HG02759 (cell line): Measurements from ENCODE around the gene RIPPLY3.
A peak's percentile ranks its signal among the peaks of the same experiment; 100 is the strongest.
"Not testable (repeated sequence)": the region's sequence is repeated elsewhere in the genome, so short reads cannot be mapped to it uniquely, and the experiment has no call there.

ENCODE experiments used
- ATAC-seq: cut with Tn5 transposase; IDR thresholded peaks from one replicate; pipeline ENCODE4 v1.9.1; 2021; ENCODE audit warnings: mild to moderate bottlenecking, moderate library complexity; ENCODE audit not compliant: unreplicated experiment

RIPPLY3 gene

DNA sequence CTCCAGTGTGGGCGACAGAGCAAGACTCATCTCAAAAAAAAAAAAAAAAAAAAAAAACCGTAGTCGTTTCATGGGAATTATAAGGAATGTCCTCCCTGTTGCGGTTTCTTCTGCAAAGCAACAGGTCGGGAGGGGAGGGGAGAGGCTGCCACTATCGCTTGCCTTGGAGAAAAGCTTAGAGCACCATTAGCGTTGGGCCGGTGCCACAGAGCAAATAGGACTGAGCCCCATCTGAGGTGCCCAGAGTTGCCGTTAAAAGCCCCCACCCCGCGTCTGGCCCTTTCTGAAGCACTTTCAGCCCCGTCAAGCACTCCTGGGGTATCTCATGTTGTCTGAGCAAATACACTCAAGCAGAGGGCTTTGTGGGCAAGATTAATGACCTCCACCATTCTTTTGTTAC lies 2.2 kb downstream of the RIPPLY3 start:
- no peak for ATAC-seq

DNA sequence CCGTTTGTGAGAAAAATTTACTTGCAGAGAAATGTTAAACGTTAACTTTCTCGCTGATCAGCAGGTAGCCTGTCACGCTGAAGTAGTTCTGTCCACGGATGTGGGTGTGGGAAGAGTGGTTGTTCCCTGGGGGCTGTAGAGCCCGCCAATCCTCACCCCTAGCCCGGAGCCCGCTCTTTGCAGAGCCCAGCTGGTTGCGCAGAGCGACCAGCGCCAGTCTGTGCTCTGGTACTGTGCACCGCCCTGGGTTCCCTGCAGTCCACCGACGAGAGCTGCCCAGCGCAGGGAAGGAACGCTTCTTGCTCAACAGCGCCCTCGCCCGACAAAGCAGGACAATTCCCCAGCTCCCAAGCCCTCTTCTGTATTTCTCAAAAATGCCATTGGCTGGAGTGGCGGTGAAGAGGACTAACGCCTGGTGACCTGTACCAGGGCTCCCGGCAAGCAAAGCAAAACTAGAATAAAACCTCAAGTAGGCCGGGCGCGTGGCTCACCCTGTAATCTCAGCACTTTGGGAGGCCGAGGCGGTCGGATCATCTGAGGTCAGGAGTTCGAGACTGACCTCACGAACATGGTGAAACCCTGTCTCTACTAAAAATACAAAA lies 3.3 kb downstream of the RIPPLY3 start:
- ATAC-seq: peak; percentile 98

DNA sequence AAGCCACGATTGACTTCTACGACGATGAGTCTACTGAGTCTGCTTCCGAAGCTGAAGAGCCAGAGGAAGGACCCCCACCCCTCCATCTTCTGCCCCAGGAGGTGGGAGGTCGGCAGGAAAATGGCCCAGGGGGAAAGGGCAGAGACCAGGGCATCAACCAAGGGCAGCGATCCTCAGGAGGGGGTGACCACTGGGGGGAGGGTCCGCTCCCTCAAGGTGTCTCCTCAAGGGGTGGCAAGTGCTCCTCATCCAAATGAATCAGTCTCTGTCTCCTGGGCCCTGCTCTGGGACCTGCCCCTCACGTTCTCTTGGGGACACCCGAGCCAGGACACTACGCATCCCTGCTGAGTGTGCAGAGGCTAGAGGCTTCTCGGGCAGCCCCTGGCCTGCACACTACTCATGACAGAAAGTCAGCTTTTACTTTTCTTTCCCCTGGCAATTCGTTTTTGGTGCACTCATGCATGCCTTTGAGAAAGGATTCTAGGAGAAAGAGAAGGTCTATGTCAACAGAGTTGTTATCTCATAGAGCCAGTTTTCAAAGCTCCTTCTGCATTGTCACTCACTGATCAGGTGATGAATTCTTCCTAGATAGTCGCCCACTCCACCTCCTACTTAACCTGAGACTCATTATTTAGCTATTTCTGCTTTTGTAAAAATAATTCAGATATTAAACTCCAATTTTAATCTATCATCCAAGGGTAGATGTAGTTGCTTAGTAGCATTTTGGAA lies 11.6 kb downstream of the RIPPLY3 start:
- no peak for ATAC-seq

DNA sequence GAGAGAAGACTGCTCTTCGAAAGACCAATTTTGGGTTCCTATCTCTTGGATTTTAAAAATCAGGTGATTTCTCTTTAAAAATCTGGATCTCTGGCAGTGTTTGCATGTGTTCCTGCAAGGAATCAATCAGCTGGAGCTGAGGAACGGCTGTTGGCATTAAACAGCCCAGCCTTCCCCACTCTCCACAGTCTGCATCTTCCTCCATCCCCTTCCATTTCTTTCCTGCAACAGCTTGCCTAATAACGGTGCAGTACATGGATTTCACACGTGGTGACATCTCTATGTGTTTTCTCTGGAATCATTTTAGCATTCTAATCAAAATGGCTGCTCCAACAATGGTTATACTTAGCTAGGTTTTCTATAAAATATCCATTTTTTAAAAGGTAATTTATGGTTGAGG lies 20.0 kb downstream of the RIPPLY3 start:
- ATAC-seq: no peak

DNA sequence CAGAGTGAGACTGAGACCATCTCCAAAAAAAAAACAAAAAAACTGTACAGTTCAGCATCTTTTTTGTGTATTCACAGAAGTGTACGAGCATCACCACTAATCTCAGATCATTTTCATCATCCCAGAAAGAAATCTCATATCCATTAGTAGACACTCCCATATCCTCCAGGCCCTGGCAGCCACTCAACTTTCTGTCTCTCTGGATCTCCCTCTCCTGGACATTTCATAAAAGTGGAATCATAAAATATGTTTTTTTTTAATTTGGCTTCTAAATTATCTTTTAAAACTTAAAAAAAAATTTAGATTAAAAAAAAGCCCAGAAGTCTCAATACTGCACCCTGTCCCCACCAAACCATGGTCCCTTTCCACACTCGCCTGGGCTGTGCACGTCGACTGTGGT lies 22.1 kb downstream of the RIPPLY3 start:
- no peak for ATAC-seq

DNA sequence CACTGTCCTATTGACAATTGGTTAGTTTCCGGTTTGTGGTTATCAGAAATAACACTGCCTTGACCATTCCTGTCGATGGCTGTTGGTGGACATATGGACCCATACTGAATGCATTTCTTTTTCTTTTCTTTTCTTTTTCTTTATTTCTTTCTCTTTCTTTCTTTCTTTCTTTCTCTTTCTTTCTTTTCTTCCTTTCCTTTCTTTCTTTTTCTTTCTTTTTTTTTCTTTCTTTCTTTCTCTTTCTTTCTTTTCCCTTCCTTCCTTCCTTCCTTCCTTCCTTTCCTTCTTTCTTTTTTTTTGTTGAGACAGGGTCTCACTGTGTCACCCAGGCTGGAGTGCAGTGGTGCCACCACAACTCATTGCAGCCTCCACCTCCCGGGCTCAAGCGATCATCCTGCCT lies 24.4 kb downstream of the RIPPLY3 start:
- no peak for ATAC-seq

DNA sequence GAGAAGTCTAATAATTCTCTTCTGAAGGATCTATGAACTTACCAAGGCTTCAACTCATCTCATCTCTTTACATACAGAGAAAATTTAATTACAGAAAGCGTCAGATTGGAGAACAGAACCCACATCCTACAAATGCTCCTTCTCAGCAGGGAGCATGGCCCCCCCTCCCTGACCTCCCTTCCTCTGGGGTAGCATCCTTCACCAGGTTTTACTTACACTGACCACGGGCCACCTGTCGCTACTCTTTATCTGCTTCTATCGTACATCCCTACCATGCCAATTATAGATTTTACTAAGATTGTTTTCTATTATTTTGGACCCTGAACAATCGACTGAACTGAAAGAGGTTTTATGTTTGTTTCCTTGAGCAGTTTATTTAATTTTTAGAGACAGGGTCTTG lies 25.8 kb downstream of the RIPPLY3 start:
- no peak for ATAC-seq

DNA sequence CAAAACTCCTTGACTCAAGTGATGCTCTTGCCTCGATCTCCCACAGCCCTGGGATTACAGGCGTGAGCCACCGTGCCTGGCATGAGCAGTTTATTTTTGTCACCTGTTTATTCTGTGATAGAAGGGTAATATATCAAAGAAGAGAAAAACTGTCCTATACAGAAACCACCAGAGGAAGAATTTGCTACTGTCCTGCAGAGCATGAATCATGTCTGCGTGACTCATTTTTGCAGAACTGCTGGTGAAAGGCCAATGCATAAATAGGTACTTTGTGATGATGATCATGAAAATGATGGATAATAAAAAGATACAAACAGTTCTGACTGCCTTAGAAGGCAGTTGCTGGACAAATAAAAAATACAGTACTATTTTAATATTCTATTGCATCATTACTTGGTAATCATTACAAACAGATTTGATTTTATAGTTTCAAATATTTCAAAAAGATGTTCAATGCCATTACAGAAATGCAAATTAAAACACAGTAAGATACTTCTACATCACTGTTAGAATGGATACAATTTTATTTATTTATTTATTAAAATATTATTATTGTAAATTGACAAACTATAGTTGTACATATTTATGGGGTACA lies 26.5 kb downstream of the RIPPLY3 start:
- ATAC-seq: no peak

DNA sequence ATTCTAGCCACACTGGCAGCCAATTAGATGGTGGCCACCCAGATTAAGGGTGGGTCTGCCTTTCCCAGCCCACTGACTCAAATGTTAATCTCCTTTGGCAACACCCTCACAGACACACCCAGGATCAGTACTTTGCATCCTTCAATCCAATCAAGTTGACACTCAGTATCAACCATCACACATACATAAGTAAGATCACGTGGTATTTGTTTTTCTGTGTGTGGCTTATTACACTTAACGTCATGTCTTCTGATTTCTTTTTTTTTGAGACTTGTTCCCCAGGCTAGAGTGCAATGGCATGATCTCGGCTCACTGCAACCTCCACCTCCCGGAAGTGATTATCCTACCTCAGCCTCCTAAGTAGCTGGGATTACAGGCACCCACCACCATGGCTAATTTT lies 27.9 kb downstream of the RIPPLY3 start:
- not testable (repeated sequence) for ATAC-seq

DNA sequence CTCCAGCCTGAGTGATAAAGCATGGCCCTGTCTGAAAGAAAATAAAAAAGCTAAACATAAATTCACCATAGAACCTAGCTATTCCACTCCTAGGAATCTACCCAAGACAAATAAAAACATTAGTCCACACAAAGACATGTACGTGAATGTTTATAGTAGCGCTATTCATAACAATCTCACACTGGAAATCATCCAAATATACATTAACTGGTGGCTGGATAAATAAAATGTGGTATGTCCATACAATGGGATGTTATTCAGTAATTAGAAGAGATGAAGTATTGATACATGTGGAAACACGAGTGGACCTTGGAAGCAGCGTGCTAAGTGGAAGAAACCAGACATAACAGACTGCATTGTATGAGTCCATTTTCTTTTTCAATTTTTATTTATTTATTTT lies 29.7 kb downstream of the RIPPLY3 start:
- ATAC-seq: no peak

DNA sequence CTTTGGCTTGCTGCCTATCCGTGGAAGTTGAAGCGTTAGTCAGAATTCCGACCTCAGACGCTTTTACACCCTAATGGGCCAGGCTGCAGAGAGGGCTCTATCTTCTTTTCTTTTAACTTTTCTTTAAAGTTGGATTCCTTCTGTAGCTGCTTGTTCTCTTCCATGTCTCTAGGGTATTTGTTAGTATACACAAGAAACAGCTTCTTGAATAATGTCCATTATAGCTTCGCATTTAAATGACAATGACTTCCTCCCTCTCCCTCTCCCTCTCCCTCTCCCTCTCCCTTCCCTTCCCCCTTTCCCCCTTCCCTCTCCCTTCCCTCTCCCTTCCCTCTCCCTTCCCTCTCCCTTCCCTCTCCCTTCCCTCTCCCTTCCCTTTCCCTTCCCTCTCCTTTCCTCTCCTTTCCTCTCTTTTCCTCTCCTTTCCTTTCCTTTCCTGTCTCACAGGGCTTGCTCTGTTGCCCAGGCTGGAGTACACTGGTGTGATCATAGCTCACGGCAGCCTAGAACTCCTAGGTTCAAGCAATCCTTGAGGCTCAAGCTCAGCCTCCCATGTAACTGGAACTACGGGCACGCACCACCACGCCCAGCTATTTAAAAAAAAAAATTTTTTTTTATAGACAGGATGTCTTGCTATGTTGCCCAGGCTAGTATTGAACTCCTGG lies 33.0 kb downstream of the RIPPLY3 start:
- ATAC-seq: no peak

DNA sequence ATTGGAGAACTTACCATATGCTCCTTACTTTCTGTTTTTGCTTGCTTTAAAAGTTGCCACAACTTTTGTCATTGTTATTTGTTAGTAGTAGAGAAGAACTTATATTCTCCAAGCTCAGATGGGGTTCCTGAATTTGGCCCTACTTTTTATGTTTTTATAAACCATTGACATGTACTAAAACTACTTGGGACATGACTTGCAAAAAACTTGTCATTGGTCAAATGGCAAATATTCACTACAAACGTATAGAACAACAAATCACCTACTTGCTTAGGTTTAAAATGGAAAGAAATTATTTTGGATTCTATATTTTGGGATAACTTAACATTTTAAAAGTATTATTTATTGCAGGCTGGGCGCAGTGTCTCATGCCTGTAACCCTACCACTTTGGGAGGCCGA lies 33.7 kb downstream of the RIPPLY3 start:
- ATAC-seq: no peak

DNA sequence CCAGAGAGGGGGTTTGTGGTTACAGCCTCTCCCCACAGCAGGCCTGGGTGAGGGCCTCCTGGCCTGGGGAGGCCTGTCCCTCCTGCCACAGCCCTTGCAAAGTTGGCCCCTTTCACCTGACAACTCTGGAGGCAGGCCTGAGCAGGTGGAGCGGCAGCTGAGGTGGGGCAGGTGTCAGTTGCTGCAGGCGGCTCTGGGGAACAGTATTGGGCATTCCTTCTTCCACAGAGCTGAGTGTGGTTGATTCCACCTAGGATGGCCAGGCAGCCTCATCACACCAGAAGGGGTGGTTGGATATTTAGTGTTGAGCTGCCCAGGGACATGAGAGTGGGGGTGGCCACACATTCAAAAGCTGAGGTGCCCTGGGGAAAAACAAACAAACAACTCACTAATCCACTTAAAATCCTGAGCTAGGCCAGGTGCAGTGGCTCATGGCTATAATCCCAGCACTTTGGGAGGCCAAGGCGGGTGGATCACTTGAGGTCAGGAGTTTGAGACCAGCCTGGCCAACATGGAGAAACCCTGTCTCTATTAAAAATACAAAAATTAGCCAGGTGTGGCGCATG lies 35.3 kb downstream of the RIPPLY3 start:
- no peak for ATAC-seq

DNA sequence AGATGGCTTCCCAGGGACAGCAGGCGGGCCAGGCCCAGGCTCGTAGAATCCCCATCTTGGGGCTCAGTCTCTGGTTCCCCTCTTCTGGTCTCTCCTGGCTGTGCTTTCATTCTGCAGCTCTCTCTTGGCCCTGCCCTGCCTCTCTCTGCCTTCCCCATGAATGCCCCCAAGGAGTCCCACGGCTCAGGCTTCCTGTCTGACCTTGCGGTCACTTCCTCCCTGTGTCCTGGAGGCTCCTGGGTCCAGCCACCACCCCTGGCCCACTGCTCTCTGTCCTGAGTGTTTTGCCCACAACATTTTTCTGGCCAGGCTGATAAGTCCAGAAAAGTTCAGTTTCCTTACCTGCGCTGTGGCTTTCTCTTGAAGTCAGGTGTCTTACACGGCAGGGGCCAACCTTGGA lies 37.3 kb downstream of the RIPPLY3 start:
- ATAC-seq: no peak

DNA sequence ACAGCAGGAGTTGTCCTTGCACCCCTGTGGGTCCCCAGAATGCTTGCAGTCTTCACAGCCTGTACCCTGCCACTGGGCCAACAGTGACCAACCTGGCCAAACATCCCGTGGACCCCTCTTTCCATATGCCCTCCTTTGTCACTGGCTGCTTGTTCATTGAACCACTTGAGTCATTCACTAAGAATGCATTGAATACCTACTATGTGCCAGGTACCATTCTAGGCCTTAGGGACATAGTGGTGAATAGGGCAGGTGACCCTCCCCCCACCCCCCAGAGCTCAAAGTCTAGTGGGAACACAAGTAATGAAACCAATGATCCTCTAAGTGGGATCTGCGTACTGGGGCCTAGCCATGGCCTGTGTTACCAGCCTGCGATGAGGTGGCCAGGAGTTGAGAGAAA lies 38.1 kb downstream of the RIPPLY3 start:
- ATAC-seq: no peak

DNA sequence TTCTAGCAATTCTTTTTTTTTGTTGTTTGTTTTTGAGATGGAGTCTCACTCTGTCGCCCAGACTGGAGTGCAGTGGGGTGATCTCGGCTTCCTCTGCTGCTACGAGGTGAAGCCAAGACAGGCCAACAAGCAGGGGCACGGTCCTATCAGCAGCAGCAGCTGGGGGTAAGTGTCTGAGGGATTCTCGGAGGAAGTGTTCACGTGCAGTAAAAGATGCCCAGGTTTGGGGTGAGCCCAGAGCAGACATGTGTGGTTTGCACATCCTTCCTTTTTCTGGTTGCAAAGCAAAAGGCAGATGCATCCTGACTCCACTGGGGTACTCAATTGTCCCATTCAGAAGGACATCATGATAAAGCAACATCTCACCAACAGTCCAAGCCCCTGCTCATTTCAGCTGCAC lies 38.6 kb downstream of the RIPPLY3 start:
- no peak for ATAC-seq

DNA sequence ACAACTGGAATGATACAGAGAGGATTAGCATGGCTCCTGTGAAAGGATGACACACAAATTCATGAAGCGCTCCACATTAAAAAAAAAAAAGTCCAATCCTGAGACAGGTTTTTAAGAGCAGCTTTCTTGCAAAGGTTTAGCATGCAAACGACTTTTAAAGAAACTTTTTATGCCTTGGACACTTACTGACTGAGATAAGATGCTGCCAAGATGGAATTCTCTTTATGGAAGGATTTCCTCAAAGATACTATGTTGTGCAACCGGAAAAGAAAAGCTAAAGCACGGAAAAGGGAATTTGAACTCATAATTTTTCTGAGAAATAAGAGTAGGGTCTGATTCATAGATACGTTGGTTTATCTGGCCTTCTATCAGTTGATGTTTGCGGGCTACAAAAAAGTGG lies 39.1 kb downstream of the RIPPLY3 start:
- no peak for ATAC-seq

DNA sequence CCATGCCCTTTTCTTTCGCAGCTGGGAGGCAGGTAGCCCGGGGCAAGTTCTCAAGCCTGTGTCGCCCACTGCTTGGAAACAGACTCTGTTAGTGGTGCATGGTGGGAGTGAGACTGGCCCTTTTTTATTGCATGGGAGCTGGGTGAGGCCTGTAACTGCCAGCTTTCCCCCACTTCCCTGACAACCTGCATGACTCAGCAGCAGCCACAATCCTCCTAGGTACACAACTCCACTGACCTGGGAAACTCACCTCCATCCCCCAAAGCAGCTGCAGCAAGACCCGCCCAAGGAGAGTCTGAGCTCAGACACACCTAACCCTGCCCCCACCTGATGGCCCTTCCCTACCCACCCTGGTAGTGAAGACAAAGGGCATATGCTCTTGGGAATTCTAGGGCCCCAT lies 40.6 kb downstream of the RIPPLY3 start:
- ATAC-seq: no peak

DNA sequence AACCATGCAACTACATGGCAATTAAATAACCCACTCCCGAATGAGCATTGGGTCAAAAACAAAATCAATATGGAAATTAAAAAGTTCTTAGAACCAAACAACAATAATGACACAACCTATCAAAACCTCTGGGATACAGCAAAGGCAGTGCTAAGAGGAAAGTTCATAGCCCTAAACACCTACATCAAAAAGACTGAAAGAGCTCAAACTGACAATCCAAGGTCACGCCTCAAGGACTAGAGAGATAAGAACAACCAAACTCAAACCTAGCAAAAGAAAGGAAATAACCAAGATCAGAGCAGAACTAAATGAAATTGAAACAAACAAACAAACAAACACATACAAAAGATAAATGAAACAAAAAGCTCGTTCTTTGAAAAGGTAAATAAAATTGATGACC lies 43.2 kb downstream of the RIPPLY3 start:
- ATAC-seq: not testable (repeated sequence)

DNA sequence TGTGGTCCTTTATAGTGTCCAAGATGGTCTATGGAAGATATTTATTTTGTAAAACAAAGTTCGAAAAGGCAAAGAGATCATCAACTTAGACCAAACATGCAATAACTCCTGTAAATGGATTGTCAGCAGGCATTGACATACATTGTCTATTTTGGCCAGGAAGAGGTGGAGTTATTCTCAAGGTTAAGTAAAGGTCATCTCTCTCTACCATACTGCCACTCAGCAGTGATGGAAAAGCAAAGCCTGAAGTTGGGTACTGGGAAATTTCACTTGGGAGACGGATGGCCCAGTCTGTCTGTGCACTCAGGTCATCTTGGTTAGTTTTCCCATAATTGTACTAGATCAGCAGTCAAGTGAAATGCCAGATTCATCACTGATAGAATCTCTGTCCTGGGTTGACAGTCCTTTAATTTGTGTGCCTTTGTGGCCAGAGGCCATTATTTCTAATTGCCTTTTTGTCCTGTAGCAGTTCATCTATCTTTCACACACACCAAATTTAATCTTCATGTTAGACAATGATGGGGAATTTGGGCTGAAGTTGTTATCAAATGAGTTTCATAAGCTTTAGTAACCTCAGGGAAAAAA lies 48.9 kb downstream of the RIPPLY3 start:
- no peak for ATAC-seq

DNA sequence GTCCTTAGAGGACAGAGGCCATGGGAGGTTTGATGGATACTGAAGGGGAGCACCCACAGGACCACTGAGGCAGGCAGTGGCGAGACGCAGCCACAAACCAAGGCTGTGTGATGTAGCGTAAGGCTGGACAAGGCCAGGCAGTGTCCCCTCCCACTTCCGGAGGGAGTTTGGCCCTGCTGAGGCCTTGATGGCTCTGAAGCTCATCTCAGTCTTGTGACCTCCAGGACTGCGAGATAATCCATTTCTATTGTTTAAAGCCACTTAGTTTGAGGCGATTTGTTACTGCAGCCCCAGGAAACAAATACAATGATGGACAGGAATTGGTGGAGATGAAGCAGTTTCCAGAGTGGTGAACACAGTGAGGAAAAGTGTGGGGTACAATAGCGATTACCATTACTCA lies 51.1 kb downstream of the RIPPLY3 start:
- ATAC-seq: no peak
